Middle frontal gyrus (tissue), 1 donor: Measurements from ENCODE around the gene TMEM202.
"Not testable (repeated sequence)": the region's sequence is repeated elsewhere in the genome, so short reads cannot be mapped to it uniquely, and the experiment has no call there.

Experiments used
- DNase-seq: peaks from one replicate; pipeline ENCODE4 v3.0.0-alpha.2; 2015; ENCODE audit warnings: low spot score; ENCODE audit errors: extremely low spot score

The TMEM202 gene

DNA sequence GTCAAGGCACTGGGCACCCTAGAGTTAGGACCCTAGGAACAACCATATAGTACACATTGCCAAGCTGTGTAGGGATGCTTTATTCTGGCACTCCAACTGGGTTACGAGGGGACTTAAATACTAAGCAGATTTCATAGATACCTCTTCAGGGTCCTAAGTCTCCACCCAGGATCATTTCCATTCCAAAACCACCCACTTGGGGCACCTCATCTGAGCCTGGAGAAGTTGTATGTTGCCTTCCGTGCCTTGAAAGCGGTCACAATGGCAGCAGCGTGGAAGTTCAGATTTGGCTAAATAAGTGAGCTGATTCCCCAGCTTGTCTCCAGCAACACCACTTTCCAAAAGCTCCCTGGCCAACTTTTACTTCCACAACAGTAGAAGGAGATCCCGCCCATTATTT lies 4.6 kb downstream of the TMEM202 start:
- no peak for DNase-seq

DNA sequence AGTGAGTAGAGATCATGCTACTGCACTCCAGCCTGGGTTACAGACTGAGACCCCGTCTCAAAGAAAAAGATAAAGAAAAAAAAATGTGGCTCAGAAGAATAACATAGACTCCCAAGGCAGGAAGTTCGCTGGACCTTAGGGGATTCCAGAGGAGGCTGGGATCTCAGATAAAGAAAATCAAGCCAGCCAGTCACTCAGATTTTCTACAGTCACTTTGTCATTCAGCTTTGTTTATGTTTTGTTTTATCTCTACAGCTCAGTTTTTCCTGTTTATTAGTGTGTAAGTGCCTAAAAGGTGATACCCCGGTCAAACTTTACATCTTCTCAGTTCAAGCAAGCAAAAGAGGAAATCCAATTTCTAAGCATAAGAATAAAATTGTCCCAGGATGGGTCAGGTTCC lies 6.3 kb downstream of the TMEM202 start:
- DNase-seq, result no peak

DNA sequence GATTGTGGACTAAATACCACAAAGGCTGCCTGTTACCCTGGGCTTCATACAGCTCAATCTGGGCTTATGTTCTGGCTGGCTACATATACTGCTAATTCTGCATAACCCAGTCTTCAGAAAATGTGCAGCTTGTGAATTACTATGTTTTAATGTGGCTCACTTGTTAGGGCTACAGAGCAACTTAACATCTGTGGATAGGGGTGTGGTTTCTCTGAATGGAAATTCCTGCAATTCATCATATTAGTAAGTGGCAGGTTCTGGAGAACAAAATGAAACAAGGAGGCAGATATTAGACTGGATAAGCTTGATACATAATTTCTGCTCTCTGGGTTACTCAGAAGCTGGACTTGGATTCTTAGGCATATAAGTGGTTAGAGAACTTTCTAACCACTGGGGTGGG lies 6.7 kb downstream of the TMEM202 start:
- DNase-seq, result no peak

DNA sequence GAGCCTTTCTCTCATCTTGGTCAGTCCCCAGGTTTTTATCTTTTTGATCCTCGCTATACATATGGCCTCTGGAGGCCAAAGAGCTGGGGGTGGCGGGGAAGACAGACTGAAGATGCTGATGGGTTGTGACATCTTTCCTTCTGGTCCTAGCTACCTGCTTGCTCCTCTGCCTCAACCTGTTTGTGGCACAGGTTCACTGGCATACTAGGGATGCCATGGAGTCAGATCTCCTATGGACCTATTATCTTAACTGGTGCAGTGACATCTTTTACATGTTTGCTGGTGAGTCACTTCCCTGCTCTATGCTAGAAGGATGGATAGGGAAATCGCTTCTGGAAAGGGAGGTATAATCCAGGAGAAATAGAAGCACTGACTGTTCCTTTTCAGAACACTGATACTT lies 8.8 kb downstream of the TMEM202 start:
- no peak for DNase-seq

DNA sequence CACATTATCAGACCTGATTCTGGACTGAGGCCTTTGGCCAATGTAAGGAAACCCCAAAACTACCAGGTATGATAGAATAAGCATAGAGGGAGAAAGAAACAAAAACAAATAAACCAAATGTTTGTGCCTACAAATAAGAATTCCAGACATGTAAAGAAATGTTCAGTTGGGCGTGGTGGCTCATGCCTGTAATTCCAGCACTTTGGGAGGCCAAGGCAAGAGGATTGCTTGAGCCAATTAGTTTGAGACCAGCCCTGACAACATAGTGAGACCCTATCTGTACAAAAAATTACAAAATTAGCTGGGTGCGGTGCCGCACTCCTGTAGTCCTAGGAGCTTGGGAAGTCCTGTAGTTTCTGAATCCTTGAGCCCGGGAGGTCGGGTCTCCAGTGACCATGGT lies 13.0 kb downstream of the TMEM202 start:
- no peak for DNase-seq

DNA sequence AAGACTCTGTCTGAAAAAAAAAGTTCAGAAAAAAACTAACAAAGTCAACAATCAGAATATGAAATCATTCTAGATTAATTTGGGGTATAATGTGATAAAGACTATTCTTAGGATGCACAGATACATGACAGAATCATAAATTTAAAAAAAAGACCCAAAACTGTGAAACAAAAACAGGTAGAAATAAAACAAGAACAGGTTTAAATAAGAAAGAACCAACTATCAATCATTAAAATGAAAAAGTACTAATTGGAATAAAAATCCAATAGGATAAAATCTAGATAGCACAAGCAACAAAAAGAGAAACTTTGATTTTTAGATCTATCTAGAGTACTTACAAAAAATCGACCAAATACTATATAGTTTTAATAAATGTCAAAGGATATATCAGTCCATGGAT lies 13.4 kb downstream of the TMEM202 start:
- no peak for DNase-seq

DNA sequence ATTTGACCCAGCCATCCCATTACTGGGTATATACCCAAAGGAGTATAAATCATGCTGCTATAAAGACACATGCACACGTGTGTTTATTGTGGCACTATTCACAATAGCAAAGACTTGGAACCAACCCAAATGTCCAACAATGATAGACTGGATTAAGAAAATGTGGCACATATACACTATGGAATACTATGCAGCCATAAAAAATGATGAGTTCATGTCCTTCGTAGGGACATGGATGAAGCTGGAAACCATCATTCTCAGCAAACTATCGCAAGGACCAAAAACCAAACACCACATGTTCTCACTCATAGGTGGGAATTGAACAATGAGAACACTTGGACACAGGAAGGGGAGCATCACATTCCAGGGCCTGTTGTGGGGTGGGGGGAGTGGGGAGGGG lies 15.2 kb downstream of the TMEM202 start:
- DNase-seq, result not testable (repeated sequence)

DNA sequence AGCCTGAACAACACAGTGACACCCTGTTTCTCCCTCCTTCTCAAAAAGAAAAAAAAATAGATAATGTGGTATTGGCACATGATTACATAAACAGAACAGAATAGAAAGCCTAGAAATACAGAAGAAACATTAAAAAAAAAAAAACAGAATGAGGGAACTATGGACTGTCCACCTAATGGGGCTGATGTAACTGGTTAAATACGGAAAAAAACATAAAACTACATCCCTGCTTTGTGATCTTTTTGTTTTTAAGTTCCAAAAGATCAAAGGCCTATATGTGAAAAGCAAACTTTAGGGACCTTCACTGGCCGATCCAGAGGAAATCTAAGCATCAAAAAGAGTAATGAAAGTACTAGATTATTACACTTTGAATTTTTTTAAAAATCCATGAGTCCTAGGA lies 17.2 kb downstream of the TMEM202 start:
- DNase-seq, result no peak

DNA sequence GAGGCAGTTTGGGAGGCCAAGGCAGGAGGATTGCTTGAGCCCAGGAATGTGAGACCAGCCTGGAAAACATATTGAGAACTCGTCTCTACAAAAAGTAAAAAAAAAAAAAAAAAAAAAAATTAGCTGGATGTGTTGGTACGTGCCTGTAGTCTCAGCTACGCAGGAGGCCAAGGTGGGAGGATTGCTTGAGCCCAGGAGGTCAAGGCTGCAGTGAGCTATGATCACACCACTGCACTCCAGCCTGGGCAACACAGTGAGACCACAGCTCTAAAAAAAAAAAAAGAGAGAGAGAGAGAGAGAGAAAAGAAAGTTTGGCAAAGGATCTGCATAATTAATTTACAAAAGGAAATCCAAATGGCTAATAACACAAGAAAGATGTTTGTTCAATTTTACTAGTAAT lies 21.7 kb downstream of the TMEM202 start:
- DNase-seq, result not testable (repeated sequence)

DNA sequence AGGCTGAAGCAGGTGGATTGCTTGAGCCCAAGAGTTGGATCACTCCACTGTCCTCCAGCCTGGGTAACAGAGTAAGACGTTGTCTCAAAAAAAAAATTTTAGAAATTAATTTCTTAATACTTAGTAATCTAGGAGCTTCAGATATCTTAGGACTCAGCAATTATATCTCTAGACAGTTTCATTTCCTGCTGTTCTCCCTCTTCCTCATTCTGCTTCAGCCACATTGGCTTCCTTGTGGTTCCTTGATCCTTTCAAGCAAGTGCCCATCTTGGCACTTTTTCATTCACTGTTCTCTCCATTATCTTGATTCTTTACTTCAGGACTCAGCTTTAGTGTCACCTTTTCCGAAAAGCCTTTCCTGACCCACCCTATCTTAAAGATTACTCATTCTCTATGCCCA lies 22.5 kb downstream of the TMEM202 start:
- no peak for DNase-seq

DNA sequence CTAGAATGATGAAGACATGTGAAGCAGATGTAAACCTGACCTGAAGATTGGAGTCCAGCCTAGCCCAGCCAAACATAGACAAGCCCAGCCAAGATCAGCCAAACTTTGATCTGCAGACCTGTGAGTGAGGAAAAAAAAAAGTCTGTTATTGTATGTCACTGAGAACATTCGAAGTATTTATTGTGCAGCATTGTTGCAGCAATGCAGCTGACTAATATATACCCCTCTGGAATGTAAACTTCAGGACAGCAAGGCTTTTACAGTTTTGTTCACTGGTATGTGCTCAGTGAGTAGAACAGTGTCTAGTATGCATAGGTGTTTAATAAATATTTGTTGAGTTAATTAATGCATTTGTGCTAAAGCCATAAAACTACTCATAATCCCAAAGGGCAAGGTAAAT lies 23.4 kb downstream of the TMEM202 start:
- DNase-seq, result no peak

DNA sequence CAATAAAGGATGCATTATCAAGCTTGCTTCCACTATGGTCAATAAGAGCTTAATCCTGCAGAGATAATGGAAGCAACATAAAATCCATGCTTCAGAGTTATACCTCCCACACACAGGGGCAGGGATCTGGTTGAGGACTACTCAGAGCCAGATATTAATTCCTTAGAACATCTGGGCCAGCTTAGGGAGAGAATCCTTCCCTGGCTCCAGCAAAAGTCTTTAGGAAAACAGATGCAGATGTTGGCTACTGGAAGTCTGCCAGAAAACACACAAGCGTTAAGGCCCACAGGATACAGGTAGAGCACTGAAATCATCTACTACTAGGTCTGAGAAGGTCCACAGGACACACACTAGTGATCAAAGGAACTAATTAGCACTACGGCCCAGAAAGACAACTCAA lies 25.2 kb downstream of the TMEM202 start:
- DNase-seq, result no peak

DNA sequence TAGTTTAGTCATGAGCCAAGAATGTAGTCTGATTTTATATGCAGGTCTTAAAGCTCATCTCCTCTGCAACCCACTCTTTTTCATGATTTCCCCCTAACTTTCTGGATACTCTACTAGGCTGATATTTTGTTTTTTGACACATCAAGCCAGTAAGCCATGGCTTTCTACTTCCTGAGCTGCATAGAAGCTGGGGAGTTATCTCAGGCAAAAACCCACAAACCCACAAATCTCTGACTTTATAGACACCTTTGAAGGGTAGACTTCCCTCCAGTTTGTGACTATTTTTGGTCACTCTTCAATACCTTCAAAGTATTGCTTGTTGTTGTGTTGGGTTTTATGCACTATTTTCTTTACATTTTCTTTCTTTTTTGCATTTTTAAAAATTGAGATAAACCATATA lies 28.6 kb downstream of the TMEM202 start:
- no peak for DNase-seq

DNA sequence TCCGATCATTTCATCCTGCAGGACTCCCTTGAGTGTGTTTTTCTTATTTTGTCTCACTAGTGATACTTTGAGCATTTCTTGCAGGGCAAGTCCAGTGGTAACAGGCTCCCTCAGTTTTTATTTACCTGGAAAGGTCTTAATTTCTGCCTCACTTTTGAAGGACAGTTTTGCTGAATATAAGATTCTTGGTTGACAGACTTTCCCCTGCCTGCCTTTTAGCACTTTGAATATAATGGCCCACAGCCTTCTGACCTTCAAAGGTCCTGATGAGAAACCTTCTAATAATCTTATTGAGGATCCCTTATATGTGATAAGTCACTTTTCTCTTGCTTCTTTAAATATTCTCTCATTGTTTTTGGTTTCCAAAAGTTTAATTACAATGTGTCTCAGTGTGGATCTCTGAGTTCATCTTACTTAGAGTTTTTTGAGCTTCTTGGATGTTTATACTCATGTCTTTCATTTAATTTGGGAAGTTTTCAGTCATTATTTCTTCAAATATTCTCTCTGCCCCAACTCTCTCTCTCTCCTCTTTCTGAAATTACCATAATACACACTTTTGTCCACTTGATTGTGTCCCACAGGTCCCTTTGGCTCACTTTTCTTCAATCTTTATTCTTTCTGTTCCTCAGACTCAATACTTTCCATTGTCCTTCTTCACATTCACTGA lies 39.7 kb downstream of the TMEM202 start:
- no peak for DNase-seq

DNA sequence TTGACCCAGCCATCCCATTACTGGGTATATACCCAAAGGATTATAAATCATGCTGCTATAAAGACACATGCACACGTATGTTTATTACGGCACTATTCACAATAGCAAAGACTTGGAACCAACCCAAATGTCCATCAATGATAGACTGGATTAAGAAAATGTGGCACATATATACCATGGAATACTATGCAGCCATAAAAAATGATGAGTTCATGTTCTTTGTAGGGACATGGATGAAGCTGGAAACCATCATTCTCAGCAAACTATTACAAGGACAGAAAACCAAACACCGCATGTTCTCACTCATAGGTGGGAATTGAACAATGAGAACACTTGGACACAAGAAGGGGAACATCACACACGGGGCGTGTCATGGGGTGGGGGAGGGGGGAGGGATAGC lies 44.7 kb downstream of the TMEM202 start:
- not testable (repeated sequence) for DNase-seq

DNA sequence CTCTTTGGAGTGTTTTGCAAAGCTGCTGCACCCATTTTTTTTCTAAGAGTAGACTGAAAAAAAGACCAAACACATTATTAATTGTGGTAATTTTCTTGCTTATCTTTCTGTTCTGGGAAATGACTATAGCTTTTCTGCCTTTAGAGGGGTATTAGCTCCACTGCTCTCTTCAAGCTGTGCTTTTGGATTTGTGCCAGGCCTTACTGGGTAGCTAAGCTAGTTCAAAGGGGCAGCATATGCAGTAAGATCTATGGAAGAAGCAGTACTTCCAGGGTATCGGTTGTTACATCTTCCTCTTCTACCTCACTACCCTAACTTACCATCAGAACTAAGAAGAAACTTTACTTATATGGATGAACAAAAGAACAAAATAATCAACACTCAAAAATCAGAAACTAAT lies 47.3 kb downstream of the TMEM202 start:
- DNase-seq, result no peak

DNA sequence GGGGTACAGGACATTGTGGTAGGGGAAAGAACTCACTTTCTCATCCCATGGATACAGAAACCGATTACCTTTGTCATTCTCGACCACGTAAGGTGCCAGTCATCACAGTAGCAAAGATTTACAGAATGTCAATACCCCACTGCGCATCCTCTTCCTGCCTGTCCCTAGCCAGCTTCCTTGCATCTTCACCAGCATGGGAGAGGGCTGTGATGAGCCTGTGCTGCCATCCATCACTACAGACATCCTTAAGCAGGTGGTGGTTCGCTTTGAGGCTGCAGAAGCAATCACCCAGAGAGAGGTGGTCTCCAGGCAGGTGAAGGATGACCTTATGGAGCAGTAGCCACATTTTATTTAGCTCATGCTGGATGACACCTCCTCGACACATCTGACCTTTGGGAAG lies 52.7 kb downstream of the TMEM202 start:
- DNase-seq, result no peak

DNA sequence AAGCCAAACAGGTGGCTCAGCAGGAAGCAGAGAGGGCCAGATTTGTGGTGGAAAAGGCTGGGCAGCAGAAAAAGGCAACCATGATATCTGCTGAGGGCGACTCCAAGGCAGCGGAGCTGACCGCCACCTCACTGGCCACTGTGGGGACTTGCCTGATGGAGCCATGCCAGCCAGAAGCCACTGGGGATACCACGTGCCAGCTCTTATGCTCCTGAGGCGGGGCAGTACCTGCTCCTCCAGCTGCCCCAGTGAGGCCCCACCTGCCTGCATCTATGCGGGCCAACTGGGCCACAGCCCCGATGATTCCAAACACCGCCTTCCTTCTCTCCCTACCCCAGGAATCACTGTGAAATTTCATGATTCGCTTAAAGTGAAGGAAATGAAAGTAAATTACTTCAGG lies 53.1 kb downstream of the TMEM202 start:
- DNase-seq, result no peak

DNA sequence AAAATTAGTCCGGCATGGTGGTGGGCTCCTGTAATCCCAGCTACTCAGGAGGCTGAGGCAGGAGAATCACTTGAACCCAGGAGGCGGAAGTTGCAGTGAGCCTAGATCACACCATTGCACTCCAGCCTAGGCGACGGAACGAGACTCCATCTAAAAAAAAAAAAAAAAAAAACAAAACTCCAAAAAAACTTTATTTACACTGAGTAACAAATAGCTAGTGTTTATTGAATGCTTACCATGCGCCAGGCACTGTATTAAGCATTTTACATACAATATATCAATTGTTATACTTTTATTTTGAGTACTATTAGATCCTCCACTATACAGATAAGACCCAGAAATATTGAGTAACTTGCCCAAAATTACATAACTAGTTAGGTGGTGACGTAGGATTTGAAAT lies 58.6 kb downstream of the TMEM202 start:
- DNase-seq, result no peak
